22Rv1 (cell line): Measurements from ENCODE around the gene ATP10A.

ENCODE experiments used
- H3K27ac ChIP-seq: fragments of 450-650 bp; 2 replicates; pipeline ENCODE4 v1.5.1; 2017
- ZFX ChIP-seq: fragments of 450-650 bp; IDR thresholded peaks from 2 replicates; pipeline ENCODE4 v1.6.1; 2017; ENCODE audit warnings: antibody characterized with exemption, borderline replicate concordance
- TF ChIP-seq, protein P1 (sequence below): fragments of 450-650 bp; IDR thresholded peaks from 2 replicates; pipeline ENCODE4 v1.5.1; 2017; ENCODE audit warnings: mild to moderate bottlenecking

The ATP10A gene

DNA sequence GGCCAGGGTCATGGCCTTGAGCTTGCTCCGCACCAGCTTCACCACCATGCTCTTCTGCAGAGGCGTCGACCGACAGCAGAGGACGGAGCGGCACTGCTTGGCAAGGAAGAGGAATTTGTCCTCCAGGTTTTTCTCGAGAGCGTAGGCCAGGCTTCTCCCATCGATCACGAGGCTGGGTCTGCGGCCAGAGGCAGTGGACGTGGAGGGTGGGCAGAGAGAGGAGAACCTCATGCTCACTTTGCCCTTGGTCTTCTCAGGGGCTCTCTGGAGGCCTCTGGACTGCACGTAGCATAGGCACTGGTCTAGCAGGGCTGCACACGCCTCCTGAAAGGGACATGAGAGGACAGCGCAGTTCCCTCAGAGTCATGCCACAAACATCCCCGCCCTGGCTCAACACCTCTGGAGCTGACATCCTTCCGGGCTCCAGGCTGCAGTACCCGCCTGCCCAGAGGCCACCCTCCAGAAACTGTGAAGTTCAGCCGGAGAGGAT is 168.3 kb downstream of the ATP10A start:
- H3K27ac ChIP-seq: no peak overlapping the region
- TF ChIP-seq, protein P1, sequence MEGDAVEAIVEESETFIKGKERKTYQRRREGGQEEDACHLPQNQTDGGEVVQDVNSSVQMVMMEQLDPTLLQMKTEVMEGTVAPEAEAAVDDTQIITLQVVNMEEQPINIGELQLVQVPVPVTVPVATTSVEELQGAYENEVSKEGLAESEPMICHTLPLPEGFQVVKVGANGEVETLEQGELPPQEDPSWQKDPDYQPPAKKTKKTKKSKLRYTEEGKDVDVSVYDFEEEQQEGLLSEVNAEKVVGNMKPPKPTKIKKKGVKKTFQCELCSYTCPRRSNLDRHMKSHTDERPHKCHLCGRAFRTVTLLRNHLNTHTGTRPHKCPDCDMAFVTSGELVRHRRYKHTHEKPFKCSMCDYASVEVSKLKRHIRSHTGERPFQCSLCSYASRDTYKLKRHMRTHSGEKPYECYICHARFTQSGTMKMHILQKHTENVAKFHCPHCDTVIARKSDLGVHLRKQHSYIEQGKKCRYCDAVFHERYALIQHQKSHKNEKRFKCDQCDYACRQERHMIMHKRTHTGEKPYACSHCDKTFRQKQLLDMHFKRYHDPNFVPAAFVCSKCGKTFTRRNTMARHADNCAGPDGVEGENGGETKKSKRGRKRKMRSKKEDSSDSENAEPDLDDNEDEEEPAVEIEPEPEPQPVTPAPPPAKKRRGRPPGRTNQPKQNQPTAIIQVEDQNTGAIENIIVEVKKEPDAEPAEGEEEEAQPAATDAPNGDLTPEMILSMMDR: no peak
- no peak for TF ChIP-seq ZFX

DNA sequence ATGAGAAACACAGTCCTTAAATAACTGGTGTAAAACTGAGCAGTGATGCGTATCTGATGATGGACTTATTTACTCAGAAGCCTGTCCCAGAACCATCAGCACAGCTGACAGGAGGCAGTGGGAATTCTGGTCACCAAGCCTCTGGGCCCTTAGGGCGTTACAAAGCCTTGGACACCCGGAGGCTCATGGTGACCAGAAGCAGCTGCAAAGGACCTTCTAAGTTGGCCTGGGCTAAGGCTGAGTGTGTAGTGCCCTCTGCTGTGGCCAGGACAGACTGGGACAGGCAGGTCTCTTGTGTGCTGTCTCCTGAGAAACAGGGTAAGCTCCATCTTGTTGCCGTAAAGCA is 168.9 kb downstream of the ATP10A start:
- TF ChIP-seq, protein P1: peak; percentile 28
- TF ChIP-seq ZFX: no peak

DNA sequence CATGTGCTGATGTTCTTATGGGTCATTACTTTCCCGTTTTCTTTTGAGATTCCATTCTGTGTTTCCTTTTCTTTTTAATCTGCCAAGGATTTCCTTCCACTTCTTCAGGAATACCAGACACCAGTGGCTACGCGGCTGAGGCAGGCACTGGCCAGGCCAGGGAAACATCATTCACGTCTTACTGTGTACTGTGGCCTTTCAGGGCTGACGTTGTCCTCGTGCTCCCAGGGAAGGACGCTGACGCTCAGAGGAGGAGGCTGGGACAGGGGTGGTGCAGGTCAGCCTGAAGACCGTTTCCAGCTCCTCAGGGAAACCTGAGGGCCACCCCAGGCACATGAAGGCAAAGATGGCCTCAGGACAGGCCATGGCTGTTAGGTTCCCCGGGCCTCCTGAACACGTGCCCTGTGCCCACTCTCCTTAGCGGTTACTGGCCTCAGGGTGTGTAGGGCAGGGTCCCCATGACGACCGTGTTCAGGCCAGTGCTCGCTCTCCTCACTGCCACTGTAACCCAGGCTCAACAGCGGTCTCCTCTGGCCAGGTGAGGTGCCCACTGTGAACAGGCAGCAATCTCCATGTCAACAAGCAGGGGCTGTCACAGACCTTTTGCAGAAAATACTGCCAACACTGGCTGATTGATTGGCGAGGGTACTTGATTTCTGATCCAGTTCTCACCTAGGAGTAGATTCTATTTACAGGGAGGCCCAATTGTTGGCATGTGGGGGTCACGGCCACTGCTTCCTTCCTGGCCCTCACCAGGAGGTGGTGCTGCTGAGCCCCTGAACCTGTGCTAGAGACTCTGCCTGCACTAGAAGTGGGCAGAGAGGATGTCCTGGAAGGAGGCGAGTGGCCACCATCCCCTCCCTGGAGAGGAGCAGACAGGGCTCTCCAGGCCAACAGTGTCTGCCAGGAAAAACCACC is 169.5 kb downstream of the ATP10A start:
- TF ChIP-seq, protein P1: peak; percentile 72
- no peak for TF ChIP-seq ZFX
- no peak overlapping the region for H3K27ac ChIP-seq

More for the DNA sequence above, 168.9 kb downstream of the ATP10A start:
- H3K27ac ChIP-seq: no peak overlapping the region

DNA sequence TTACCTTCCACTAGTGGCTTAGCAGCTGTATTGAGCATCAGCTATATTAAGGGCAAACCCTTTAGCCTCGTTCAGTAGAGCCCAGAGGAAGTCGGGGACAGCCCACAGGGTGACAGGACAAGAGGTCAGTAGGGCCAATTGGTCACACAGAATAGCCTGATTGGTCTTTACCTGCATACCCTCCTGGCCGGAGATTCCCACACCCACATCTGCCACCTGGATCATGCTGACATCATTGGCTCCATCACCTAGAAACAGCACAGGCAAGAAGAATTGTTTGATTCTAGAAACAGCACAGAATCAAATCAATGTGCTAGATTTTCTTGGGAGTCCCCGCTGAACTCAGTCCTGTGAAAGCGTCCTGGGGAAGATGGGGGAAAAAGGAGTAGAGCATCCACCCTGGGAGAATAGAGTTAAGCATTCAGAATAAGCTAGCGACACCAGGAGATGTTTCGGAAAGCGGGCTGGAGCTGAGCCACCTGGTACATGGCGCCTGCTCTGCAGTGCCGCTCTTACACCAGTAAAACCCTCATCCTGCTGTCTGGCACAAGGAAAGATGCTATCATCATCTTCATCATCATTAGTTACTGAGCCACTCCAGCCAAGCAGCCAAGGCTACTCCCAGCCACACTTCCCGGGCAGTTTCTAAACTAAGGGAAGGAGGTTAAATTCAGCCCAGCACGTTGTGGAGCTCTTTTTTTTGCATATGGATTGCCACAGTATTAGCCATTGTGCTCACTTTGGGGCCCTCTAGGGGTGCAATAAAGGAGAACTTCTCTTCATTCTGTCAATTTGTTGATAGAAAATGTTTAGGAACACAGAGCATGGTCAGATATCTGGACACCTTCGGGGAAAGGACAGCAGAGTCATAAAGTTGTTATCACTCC is 171.3 kb downstream of the ATP10A start:
- H3K27ac ChIP-seq: no peak overlapping the region
- TF ChIP-seq ZFX: no peak
- TF ChIP-seq, protein P1: no peak

DNA sequence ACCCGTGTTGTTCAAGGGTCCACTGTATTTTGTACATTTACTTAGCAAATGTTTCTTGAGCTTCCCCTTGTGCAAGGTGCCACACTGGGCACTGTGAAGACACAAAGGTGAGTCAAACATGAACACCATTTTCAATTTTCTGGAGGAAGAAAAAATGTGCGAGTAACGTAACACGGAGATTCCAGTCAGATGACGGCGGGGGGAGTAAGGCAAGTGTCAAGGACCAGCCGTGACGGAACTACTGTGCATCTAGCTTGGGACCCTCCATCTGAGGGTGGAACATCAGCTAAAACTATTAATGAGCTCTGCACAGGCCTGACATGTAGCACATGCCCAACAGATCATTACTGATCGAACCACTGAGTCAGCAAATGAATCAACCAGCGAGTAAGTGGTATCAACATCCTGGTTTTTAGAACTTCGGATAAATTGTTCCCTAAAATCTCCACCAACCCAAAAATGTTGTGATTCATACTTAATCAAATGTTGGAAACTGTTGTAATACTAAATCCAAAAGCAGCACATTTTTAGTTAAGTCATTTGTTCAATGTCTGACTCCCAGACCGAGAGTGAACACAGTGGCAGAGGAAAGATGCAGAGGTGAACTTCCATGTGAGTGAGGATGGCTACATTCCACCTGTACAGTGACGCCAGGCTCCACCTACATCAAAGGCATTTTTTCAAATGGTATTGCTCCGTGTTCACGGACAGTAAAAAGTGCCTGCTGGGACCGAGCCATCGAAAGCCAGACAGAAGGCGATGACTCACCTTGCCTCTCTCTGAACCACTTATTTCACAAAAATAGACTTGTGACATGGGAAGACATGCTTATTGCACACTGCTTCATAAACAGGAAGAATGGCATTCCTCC is 172.2 kb downstream of the ATP10A start:
- TF ChIP-seq ZFX: no peak
- TF ChIP-seq, protein P1: no peak
- no peak overlapping the region for H3K27ac ChIP-seq

DNA sequence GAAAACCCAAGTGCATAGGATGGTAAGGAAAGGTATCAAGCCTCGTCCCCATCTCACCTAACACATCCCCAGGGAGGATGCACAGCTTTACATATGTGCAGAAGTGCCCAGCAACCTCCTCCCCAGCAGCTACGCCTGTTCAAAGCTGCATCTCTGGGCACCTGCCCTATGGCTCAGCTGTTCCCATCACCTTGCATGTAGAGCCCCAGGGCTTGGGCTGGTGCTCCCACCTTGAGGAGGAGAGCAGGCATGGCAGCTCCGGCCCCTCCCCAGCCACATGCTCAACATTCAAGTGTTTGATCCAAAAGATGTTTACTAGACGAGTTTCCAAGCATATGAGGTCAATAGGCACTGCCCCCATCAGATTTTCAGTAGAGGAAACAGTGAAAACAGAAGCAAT is 173.5 kb downstream of the ATP10A start:
- no peak for TF ChIP-seq ZFX
- TF ChIP-seq, protein P1: no peak
- H3K27ac ChIP-seq: no peak overlapping the region
